Middle frontal gyrus (tissue), 1 donor: ENCODE results near the gene CSF1R.
A peak's percentile ranks its signal among the peaks of the same experiment; 100 is the strongest.

ENCODE experiments used
- DNase-seq: peaks from one replicate; pipeline ENCODE4 v3.0.0-alpha.2; 2015; ENCODE audit warnings: low spot score; ENCODE audit errors: extremely low spot score

The CSF1R gene

DNA sequence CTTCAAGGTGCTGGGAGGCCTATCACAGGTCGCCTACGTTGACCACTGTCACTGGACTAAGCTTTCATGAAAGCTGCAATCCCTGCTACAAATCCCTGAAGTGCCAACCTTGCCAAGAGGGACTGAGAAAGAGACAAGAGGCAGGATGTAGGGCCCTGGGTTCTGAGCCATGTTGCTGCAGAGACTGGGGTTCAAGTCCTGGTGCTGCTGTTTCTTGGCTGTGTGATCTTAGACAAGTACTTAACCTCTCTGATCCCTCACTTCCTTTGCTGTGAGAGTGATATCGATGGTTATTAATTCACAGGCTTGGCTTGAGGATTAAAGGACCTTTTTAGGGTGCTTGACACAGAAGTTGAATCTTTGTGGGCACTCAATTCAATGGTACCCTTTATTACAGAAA is 15.5 kb downstream of the CSF1R start:
- no peak for DNase-seq

DNA sequence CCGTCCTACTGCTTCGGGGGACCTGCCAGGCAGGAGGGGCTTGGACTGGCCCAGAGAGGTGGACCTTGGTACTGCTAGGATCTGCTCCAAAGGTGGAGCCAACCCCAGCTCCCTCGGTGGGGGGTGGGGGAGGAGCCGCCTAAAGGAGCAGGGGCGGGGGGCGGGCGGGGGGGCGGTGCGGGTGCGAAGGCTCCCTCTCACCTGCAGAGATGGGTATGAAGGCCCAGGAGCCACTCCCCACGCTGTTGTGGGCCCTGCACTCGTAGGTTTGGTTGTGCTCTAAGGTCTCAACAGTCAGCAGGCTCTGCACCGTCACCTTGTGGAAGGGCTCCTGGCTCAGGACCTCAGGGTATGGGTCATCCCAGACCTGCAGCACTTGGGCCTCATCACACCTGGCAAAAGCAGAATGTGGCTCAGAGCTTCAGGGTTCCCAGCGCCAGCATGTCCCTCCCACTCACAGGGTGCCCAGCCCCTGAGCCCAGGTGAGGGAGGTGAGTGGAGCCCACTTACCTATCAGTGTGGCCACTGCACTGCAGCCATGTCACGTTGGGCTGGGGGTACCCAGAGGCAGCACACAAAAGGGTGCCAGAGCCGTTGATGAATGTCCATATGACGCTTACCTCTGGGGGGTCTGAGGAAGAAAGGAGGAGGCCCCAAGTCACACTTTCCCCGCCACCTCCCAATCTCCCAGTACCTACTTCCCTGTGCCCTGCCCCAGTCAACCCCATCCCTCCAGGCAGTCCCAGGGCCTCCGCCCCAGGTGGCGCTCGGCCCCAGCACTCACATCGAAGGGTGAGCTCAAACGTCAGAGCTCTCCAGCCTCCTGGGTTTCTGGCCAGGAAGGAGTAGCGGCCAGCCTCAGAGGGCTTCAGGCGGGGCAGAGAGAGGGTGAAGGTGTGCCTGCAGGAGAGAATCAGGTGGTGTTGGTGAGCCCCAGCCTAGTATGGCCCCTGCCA is 16.4 kb downstream of the CSF1R start:
- no peak for DNase-seq

DNA sequence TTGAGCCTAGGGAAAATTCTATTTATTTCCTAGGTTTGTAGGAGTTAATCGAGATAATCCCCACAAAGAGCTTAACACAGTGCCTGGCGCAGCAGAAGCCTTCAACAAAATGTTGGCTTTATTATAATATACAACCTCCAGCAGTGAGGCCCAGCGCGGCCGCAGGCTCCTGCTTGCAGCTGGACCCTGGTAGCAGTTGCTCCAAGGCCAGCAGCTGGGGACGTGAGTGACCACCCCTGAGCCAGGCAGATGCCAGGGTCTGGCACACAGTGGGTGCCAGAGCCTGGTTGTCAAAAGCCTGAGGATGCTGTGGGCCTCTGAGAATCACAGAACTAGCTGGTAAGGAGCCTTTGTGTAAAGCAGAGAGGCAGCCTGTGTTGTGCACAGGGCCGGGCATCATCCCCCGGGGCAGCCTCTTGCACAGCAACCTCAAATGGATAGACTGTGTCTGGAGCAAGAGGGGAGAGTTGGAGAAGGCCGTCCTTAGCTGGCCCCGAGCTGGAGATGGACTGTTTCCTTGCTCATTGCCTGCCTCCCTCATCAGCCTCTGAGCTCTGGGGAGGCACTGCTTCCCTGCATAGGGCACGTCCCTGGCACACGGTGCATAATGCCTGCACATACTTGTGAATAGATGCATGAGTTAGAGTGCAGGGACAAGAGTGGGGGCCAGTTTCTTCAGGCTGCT is 17.3 kb downstream of the CSF1R start:
- no peak for DNase-seq

DNA sequence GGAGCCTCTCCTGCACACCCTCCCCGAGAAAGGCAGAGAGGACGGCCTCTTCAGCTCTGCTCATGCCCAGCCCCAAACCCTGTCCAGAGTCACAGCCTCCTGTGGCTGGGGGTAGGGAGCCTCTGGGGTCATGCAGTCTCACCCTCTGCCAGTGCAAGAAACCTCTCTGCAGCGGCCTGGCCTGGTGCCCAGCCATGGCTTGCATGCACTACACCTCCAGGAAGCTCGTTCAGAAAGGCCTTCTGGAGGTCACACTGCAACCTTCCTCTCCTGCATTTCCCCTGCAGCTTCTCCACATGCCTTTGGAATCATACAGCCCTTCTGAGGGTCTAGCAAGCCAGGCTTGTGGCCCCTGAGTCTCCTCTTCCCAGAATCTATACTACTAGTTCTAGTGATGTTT is 17.9 kb downstream of the CSF1R start:
- DNase-seq = no peak

DNA sequence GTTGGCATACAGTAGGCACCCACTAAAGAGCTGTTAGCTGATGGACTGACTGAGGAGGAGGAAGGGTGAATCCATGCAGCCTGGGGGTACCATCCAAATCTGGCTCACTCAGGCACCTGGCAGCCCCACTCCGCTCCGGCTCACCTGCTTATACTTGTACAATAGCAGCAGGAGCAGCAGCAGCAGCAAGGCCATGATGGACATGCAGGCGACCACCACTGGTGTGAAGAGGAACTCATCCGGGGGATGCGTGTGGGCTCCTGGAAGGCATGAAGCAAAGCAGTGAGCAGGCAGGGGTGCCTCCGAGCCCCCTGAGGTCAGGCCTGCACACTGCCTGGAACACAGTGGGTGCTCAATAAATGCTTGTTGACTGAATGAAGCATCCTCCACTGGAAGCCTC is 18.3 kb downstream of the CSF1R start:
- no peak for DNase-seq

DNA sequence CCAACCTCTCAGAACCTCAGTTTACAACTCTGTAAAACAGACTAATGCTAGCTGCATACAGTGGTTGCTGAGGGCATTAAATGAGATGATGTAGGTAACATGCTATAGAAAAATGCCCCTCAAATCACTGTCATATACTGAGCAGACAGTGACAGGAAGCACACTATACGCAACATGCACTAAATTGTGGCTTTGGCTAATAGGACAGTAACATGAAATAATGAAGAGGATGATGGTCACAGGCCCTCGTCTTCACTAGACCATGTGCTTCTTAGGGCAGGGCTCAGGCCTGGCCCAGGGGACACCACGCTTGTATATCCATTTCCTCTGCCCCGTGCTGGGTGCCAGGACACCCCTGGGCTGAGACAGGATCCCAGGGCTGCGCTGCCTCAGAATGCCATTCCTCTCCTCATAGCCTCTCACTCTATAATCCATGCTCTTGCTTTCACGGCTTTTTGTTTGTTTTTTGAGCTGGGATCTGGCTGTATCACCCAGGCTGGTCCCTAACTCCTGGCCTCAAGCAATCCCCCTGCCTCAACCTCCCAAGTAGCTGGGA is 18.9 kb downstream of the CSF1R start:
- DNase-seq = no peak

DNA sequence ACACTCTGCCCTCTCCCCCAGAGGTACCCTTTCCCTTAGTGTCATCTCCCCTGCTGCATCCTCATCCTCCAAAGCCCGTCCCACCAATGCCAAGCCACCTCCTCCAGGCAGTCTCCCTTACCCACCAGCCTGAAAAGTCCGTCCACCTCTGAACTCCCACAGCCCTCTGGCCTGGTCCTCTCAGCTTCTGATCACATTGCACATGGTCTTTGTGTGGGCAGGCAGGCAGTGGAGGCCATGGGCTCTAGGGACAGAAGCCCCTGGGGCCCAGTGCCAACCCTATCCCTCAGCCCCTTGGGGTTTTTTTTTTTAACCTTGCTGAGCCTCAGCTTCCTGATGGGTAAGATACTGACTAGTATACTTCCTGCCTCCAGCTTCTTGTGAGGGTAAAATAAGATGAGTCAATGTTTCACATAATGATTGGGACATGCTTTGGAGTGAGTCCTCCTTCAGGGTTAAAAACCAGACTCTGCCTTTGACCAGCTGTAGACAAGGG is 19.4 kb downstream of the CSF1R start:
- no peak for DNase-seq

DNA sequence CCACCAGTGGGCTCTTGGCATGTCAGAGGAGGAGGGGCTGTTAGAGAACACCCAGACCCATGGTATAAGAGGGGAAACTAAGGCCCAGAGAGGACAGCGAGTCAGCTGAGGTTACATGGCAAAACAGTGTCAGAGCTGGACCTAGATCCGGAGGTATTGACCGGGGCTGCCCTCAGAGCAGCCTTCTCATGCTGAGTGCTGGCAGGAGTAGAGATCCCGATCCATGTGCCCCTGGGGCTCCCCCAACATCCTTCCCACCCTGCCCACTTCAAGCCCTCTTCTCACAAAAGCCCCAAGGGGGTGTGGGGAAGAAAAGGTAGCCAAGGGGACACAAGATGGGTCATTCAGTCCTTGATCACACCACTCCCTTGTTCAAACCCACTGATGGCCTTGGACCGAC is 19.9 kb downstream of the CSF1R start:
- DNase-seq = no peak

DNA sequence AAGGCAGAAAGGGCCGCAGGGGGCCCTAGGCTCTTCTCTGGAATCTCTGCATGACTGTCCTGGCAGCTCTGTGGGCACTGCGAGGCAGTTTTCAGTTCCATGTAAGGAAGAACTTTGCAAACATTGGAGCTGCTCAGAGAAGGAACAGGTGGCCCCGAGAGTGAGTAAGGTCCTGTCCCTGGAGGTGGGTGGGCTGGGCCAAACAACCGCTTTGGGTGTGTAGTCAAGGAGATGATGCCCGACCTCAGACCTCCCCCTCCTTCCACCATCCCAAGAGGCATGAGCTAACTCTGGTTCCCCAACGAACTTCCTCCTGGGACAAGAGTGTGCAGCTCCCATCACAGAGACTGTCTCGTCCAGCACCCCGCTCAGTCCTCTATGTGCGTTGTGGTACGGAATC is 20.5 kb downstream of the CSF1R start:
- no peak for DNase-seq

DNA sequence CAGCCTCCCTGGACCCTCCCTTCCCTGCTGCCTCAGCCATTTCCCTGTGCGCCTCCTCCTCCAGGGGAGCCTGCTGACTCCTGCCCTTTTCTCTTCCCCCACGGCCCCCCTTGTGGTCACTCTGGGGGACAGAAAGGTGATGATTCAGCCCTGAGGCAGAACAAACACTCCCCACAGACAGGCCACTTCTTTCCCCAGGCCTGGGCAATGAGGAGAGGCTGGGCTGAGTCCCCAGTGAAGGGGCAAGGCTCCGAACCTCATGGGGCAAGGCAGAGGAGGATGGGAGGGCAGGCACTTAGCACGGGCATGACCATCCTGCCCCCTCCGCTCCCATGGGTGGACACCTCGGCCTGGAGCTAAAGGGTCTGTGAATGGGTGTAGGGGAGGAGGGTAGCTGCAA is 21.0 kb downstream of the CSF1R start:
- DNase-seq = no peak

DNA sequence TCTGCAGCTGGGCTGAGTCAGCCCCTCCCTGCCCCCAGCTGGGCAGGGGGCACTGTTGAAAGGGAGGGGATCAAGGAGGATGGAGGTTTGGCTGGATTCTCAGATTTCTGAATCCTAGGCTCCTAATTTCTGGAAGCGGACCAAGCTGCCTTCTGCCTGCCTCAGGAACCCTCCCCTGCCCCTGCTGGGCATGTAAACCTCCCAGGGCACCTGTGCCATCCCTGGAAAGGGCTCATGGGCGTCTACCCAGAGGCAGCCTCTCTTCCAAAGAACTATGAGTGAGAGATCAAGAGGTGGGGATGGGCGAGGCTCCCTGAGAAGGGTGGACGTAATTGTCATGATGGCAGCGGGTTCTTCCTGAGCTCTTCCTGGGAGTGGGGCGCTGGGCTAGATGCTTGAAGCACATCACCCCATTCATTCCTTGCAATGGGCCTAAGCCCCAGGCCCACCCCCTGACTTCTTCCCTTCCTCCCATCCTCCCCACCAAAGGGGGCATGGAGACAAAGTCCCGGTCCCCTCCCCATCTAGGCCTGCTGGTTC is 21.6 kb downstream of the CSF1R start:
- no peak for DNase-seq

DNA sequence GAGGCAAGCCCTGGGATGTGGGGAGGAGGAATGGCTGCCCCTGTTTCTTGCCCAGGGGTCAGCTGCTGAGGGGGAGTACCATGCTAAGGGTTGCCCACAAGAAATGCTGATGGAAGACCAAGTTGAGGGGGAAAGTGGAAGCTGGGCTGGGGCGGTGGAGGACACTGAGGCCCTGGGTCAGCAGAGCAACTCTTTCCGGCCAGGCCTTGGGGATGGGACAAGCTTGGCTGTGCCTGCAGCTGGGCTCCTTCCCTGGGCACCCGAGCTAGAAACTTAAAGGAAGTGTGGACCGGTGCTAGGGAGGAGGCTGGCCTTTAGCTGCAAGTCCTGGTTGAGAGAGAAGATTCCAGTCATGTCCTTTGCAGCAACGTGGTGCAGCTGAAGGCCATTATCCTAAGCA is 22.7 kb downstream of the CSF1R start:
- DNase-seq = no peak

DNA sequence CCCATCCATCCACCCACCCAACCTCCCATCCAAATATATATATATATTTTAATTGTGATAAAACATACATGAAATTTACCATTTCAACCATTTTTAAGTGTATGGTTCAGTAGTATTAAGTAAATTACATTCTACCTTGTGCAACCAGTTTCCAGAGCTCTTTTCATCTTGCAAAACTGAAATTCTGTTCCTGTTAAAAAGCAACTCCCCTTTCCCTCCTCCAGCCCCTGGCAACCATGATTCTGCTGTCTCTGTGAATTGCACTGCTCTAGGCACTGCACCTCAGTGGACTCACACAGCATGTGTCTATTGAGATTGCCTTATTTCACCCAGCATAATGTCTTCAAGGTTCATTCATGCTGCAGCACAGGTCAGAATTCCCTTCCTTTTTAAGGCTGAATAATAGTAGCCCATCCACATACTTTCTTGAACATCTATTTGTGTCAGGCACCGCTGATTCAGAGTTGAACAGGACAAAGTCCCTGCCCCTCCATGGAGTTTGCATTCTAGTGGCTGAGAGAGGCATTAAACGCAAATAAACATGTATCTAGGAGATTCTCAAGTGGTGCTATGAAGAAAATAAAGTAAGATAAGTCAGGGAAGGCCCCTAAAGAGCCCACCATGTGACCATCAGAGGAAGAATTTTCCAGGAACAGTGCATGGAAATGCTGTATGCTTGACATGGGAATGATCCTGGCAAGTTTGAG is 24.0 kb downstream of the CSF1R start:
- DNase-seq = no peak

DNA sequence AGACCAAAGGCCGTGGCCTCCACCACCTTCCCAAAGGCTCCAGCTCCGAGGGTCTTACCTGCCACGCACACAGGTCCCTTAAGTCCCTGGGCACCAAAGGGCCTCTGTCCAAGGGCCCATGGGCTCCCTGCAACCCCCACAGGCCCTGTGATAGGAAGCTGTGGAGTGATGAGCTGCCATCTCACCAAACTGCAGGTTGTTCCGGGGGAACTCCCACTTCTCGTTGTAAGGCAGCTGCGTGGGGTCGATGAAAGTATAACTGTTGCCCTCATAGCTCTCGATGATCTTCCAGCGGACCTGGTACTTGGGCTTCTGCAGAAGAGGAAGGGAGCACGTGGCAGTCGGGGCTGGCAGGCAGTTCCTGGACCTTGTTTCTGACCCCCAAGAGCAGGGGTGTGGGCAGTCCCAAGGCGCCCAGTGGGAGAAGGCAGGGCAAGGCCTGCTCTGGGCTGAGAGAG is 24.8 kb downstream of the CSF1R start:
- DNase-seq = no peak

DNA sequence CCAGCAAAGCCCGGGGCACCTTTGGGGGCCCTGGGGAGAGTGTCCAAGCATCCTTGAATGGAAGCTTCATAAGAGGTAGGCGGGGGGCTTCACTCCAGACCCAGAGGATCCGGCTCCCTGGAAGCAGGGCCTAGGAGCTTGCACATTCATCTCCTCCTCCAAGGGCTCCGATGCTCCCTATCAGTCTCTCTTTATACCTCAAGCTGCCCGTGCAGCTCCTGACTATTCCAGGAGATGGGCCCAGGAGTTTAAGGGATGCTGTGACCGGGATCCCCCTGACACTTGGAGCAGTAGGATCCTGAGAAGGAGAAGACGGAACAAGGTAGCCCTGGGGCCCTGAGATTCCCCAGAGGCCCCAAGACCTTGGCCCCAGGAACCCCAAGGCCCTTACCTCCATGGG is 25.9 kb downstream of the CSF1R start:
- no peak for DNase-seq

DNA sequence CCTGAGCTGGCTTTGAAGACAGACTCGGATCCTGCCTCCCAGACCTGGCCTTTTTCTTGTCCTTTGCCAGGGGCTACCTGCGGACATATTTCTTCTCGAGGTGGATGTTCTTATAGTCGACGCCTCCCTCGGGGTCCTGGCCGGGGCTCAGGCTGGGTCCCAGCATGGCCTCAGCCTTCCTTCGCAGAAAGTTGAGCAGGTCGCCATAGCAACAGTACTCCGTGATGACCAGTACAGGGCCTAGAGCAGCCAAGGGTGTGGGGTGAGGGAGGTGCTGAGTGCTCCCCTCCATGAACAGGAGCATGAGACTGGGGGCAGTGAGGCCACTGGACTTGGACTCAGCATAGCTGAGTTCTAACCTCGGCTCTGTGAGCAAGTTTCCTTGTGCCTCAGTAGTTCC is 26.7 kb downstream of the CSF1R start:
- no peak for DNase-seq

DNA sequence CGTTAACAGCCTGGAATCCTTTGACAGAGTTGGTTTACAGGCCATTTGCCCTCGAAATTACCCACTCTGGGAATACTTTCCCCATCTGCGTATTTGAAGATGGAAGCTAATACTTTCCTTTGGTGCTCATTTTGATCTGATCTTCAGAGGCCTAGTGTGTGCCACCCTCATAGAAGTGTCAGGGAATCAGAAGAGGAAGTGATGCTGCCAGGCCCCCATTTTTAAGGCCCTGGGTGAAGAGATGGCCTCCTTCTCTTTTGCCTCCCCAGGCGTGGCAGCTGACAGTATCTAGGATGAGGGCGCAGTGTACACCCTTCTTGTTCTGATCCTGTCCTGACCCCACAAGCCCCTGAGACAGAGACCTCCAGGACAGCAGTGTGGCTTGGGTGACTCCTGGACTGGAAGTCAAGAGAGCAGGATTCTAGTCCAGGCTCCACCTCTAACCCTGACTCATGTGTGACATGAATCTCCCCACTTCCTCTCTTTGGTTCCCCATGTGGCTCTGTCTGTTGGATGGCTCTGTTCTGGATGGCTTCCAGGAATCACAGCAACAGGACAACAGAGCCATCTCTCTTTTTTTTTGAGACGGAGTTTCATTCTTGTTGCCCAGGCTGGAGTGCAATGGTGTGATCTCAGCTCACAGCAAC is 27.8 kb downstream of the CSF1R start:
- DNase-seq = peak; percentile 23

DNA sequence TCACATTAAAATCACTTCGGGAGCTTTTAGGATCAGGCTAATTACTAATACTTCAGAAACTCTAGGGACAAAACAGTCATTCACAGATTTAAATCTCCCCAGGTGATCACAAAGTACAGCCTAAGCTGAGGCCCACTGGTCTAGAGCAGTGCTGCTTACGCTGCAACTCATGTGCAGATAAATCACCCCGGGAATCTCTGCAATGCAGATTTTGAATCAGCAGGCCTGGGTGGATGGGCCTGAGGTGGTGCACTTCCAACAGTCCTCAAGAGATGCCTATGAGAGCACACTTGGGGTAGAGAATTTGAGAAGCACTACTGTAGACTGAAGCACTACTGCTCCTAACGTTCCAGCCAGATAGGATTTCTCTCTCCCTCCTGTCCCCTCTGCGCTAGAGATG is 28.4 kb downstream of the CSF1R start:
- DNase-seq = no peak

DNA sequence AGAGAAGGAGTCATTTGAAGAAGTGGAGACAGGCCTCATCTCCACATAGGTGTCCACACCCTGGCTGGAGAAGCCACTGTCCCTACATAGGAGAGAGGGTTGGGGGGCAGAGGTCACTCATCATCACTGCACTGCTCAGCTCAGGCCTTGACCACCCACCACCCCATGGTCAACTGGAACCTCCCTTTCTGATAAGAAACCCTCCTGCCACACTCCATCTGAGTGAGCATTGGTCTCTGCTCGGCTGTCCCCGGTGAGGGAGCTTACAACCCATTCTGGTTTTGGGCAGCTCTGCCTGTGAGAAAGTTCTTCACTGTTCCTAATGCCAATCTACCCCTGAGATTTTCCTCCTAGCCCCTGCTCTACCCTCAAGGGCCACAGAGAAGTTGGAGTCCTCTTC is 28.8 kb downstream of the CSF1R start:
- no peak for DNase-seq

DNA sequence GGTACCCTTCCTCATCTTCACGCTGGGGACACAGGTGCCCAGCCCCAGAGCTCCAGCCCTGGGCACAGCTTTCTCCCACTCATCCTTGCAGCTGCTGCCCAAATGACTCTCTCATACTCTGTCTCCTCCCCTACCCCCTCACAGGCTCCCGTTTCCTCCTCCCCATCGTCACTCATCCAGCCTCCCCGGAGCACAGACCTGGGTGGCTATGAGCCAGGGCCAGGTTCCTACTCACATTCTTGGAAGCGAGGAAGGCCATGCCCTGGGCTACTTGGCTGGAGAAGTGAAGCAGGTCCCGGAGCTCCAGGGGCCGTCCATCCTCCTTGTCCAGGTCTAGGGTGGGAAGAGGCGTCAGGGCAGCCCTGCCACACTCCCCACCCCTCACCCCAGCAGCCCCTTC is 29.3 kb downstream of the CSF1R start:
- DNase-seq = no peak

DNA sequence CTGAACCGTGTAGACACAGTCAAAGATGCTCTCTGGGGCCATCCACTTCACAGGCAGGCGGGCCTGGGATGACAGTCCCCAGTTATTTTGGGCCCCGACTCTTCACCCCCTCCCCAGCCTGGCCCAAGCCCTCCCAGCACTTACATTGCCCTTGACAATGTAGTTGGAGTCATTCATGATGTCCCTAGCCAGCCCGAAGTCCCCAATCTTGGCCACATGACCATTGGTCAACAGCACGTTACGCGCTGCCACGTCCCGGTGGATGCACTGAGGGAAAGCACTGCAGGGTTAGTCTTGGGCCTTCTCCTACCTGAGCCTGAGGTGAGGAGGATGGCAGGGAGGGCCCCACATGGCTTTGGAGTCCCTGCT is 30.3 kb downstream of the CSF1R start:
- DNase-seq = no peak
